ENCODE results near the gene ERAL1. TPM values are rescaled to one million over a fixed set of nuclear protein-coding genes. Genes with fewer than 3 reads are reported as not detected.

The ERAL1 gene
- total and polyA plus RNA-seq, 11 donors = 28.0 to 78.2 (median 41.1) TPM

- intact Hi-C loops (cut with DNase I) = loop anchor here in 4 of 10 donors (2.0 to 10.0 kb wide), 3 partner anchors 44 to 49 kb away; no protein-coding TSS in a partner anchor
- peak overlapping the region in 11 of 12 donors; percentile 73 to 92 (median 87) for H3K27ac ChIP-seq
- no peak for DNase-seq
- H3K36me3 ChIP-seq = no peaks in the 10 kb centered on the region
- no peak for TF ChIP-seq POLR2A (IDR thresholded peaks at IDR 0.05)
- no peak for TF ChIP-seq CTCF (IDR thresholded peaks at IDR 0.05)
- ATAC-seq = no peak
- WGBS, 4 donors = 6 to 9% (median 9%) methylated on average over 6 of the region's 6 CpGs
- no peaks in the 10 kb centered on the region for H3K27me3 ChIP-seq
- peak overlapping the region; percentile 63 to 99 (median 90) for H3K4me3 ChIP-seq
- H3K9me3 ChIP-seq = no peaks in the 10 kb centered on the region
- H3K4me1 ChIP-seq = peaks cover 0 to 45% (median 23%) of the 10 kb centered on the region in 12 donors
Observed at GRCh38 chr17:28811651-28812090, 43.1 kb upstream of the ERAL1 start.

GRCh38 chr17:28812091-28812747 is 42.6 kb upstream of the ERAL1 start:
- no peaks in the 10 kb centered on the region for H3K9me3 ChIP-seq
- H3K27ac ChIP-seq = peak overlapping the region; percentile 42 to 92 (median 87)
- no peaks in the 10 kb centered on the region for H3K36me3 ChIP-seq
- H3K4me3 ChIP-seq = peak overlapping the region; percentile 63 to 99 (median 90)
- H3K4me1 ChIP-seq = peaks cover 0 to 42% (median 22%) of the 10 kb centered on the region in 12 donors
- DNase-seq = peak; percentile 98 to 99 (median 99)
- H3K27me3 ChIP-seq = no peaks in the 10 kb centered on the region
- 0 to 1% (median 1%) methylated on average over 27 to 47 of the region's 47 CpGs for WGBS, 4 donors
- ATAC-seq = peak; percentile 100
- TF ChIP-seq CTCF (IDR thresholded peaks at IDR 0.05) (no peak), POLR2A (IDR thresholded peaks at IDR 0.05) (peak in 1 of 2 donors; percentile 47)
- intact Hi-C loops (cut with DNase I) = loop anchor here in 4 of 10 donors (2.0 to 10.0 kb wide), 3 partner anchors 45 to 49 kb away; no protein-coding TSS in a partner anchor

DNA sequence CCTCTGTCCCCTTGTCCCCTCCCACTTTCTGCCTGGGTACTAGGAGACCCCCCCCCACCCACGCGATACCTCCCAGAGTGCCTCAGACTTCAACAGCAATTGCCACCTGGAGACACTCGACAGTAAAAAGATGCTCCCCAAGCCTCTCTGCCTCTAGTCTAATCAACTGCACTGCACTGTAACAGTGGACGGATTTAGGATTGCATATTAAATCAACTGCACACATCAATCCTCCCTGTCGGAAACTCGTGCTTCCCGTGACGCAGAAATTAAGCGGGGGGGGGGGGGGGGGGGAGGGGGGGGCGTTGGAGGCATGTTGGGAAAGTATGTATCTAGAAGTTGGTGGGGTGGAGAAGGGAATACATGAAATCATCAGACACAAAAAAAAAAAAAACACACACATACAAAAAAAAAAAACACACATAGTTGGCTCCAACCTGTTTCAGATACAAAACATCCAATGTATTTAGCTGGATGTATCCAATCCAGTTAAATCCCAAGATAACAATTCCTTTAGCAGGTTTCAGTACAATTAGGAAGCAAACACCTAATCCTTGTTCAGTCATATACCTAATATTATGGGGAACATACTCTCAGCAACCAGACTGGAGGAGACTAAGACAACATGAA is 42.0 kb upstream of the ERAL1 start:
- Histone ChIP-seq H3K4me3 (peak overlapping the region; percentile 63 to 99 (median 90)), H3K27me3 (no peaks in the 10 kb centered on the region), H3K4me1 (peaks cover 0 to 35% (median 19%) of the 10 kb centered on the region in 12 donors), H3K9me3 (no peaks in the 10 kb centered on the region), H3K36me3 (no peaks in the 10 kb centered on the region), H3K27ac (peak overlapping the region; percentile 42 to 92 (median 87))
- TF ChIP-seq CTCF (IDR thresholded peaks at IDR 0.05) (no peak), POLR2A (IDR thresholded peaks at IDR 0.05) (no peak)
- DNase-seq (no peak), ATAC-seq (peak in 3 of 4 donors; percentile 37 to 54 (median 38))
- 0 to 1% (median 0%) methylated on average over 9 of the region's 10 CpGs for WGBS, 4 donors
- intact Hi-C loops (cut with DNase I) = loop anchor here in 4 of 10 donors (2.0 to 10.0 kb wide), 3 partner anchors 46 to 50 kb away; no protein-coding TSS in a partner anchor

DNA sequence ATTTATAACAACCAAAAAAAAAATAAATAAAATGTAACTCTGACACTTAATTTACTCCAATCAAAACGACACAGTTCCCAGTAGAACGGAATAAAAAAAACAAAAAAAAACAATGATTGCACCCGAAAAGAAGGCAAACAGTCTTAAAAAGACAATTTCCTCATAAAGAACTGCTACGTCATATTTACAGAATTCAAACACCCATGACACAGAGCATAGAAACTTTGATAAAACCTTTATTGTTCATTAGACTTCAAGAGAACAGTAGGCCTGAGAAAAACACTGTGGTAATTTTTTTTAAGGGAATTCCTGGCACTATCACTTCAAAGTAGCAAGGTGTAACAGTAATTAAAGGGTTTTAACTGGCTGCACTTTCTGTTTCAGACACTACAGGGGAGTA is 38.3 kb upstream of the ERAL1 start:
- Histone ChIP-seq H3K4me3 (no peak overlapping the region), H3K4me1 (peaks cover 0 to 11% (median 4%) of the 10 kb centered on the region in 12 donors), H3K27ac (no peak overlapping the region), H3K9me3 (no peaks in the 10 kb centered on the region), H3K27me3 (no peaks in the 10 kb centered on the region), H3K36me3 (no peaks in the 10 kb centered on the region)
- TF ChIP-seq CTCF (IDR thresholded peaks at IDR 0.05) = no peak
- TF ChIP-seq POLR2A (IDR thresholded peaks at IDR 0.05) = no peak
- WGBS, 4 donors = 81 to 90% (median 86%) methylated on average over 4 of the region's 4 CpGs
- DNase-seq (no peak), ATAC-seq (no peak)
- intact Hi-C loops (cut with DNase I) = loop anchor here in 2 of 10 donors (10.0 kb wide), 1 partner anchor 52 kb away; no protein-coding TSS in a partner anchor

Data from heart left ventricle (tissue), 16 donors.